Astrocyte of the spinal cord (primary cell): ENCODE data around the gene SLC13A5.
"Not testable (repeated sequence)": the region's sequence is repeated elsewhere in the genome, so short reads cannot be mapped to it uniquely, and the experiment has no call there.

Experiments used
- DNase-seq: peaks from one replicate; pipeline ENCODE4 v3.0.0; 2011; ENCODE audit warnings: low read depth, low spot score
- H3K4me3 ChIP-seq: 2 replicates; pipeline ENCODE4 v1.5.1; 2011; ENCODE audit warnings: low read depth, mild to moderate bottlenecking, low read length, moderate library complexity
- in situ Hi-C: cut with HindIII; loops from 2 replicates; pipeline ENCODE4 v1.10.0; 2017; ENCODE audit warnings: low sequenced_read_pairs
- TF ChIP-seq, protein P1 (sequence below): IDR thresholded peaks from 2 replicates; pipeline ENCODE4 v1.5.1; 2012; ENCODE audit warnings: low read depth, mild to moderate bottlenecking, low read length, inconsistent platforms

SLC13A5 gene

DNA sequence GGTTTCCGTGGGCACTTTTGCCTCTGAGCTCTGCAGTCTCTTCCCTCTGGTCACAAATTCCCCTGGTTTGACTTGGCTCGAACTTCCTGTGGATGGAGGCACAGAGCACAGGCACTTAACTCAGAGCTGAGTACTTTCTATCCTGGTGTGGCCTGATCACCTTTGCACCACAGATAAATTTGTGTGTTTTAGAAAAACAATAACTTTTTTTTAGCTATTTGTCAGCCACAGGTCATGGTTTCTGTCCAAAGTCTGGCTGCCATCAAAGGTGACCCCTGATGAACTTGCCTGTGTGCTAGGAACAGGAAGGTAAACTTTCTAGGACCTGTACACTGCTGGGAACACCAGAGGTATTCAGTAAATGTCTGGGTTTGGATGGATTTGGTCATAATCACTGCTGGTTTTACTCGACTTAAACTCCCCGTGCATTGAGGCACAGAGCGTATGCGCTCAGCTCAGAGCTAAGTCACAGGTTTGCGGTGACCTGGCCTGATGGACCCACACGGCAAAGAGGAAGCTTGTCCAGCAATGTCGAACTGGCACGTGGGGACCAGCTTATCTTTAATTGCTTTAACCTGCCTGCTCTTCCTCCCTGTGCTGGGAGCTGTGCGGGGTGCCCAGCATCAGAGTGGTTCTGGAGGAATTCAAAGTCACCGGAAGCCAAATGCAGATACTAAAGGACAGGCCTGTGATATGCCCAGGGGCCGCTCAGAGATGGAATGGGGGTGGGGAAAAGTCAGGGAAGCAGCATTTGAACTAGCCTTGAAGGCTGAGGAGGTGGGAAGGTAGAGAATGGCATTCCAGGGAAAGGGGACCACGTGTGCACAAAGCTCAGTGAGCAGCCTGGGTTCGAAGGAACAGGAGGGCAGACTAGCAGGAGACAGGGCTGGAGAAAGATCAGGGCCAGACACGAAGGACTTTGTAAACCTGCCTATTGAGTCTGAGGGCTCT is 12.9 kb downstream of the SLC13A5 start:
- TF ChIP-seq, protein P1, sequence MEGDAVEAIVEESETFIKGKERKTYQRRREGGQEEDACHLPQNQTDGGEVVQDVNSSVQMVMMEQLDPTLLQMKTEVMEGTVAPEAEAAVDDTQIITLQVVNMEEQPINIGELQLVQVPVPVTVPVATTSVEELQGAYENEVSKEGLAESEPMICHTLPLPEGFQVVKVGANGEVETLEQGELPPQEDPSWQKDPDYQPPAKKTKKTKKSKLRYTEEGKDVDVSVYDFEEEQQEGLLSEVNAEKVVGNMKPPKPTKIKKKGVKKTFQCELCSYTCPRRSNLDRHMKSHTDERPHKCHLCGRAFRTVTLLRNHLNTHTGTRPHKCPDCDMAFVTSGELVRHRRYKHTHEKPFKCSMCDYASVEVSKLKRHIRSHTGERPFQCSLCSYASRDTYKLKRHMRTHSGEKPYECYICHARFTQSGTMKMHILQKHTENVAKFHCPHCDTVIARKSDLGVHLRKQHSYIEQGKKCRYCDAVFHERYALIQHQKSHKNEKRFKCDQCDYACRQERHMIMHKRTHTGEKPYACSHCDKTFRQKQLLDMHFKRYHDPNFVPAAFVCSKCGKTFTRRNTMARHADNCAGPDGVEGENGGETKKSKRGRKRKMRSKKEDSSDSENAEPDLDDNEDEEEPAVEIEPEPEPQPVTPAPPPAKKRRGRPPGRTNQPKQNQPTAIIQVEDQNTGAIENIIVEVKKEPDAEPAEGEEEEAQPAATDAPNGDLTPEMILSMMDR: no peak
- H3K4me3 ChIP-seq: no peak overlapping the region
- in situ Hi-C loops: no loop called here
- DNase-seq: no peak

DNA sequence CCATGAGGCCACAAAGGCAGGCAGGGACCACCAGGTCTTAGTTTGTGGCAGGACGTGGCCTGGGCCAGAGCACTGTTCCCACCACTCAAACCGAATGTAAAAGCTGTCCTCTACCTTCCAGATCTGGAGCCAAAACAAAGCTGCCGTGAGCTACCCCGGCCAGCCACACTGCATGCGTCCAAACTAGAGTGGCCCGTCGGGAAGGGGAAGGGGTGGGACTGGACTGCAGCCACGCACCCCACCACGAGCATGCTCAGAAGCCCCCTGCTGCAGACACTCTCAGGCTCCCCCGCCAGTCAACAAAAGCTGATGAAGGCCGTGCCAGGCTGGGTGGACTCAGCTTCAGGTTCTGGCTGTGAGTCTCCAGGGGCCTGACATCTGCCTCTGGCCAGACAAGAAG is 15.2 kb downstream of the SLC13A5 start:
- no peak for DNase-seq
- in situ Hi-C loops: no loop called here
- H3K4me3 ChIP-seq: no peak overlapping the region
- TF ChIP-seq, protein P1: no peak

DNA sequence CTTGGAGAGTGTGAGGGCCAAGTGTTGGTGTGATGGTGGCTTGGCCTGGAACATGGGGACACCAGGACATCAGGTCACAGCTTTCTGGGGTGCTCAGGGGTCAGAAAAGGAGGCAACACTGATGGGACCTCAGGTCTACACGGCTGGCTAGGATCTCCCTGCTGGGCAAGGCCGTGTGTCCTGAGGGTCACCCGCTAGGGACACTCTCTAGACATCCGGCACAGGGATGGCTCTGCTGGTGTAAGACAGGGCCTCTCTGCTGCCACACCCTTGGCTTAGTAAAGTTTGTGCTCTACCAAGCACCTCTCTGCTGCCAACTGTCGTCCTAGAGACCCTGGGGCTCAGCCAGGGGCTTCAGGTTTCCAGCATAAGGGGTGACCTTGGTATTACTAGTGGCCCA is 16.3 kb downstream of the SLC13A5 start:
- no peak for DNase-seq
- TF ChIP-seq, protein P1: no peak
- in situ Hi-C loops: no loop called here
- H3K4me3 ChIP-seq: no peak overlapping the region

GRCh38 chr17:6695565-6695964 is 17.6 kb downstream of the SLC13A5 start:
- TF ChIP-seq, protein P1: no peak
- in situ Hi-C loops: no loop called here
- H3K4me3 ChIP-seq: no peak overlapping the region
- no peak for DNase-seq

DNA sequence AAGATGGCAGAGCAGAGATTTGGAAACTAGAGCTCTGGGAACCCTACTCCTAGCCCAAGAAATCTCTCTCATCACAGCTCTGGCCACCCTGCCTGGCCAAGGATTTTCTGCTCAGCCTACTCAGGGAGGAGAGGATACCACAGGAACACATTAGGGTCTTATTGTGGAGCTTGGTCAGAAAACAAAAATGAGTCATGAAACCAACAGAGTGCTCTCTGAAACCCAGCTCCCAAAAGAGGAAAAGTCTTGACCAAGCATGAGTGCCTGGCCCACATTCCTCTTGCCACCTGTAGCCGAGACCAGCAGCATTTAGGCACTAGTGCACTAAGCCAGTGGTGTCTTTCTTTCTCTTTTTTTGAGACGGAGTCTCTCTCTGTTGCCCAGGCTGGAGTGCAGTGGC is 18.1 kb downstream of the SLC13A5 start:
- TF ChIP-seq, protein P1: no peak
- in situ Hi-C loops: no loop called here
- DNase-seq: no peak
- H3K4me3 ChIP-seq: no peak overlapping the region

DNA sequence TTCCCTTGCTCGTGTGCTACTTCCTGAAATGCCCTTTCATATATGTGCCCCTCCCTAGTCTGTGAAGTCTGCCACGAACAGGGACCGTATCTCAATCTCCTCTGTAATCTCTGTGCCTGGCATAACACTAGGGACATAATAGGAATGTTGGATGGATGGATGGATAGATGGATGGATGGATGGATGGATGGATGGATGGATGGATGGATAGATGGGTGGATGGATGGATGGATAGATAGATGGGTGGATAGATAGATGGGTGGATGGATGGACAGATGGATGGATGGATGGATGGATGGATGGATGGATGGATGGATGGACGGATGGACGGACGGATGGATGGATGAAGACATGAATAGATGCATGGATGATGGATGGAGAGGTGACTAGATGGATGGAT is 21.2 kb downstream of the SLC13A5 start:
- H3K4me3 ChIP-seq, in situ Hi-C loops, DNase-seq: not testable (repeated sequence)

- in situ Hi-C loops: no loop called here
- no peak for DNase-seq
- no peak overlapping the region for H3K4me3 ChIP-seq
- TF ChIP-seq, protein P1: no peak
These were observed 21.6 kb downstream of the SLC13A5 start for GRCh38 chr17:6691546-6691945.
